ENCODE results near the gene SPATA45. TPM values are rescaled to one million over a fixed set of nuclear protein-coding genes. Genes with fewer than 3 reads are reported as not detected.

Gene SPATA45
- total and polyA plus RNA-seq, 2 of the 8 experiments (the other 6 are each of a cell fraction or from before 2014, with no cell fraction given), result 0.21 to 0.65 TPM

- ChIA-PET CTCF (ENCODE audit: partially characterized antibody) (interaction anchor here (0.8 to 1.9 kb wide), 3 partner anchors 8 to 11 kb away, joined by 3 to 7 read pairs (median 3); no protein-coding TSS in a partner anchor), POLR2A (ENCODE audit: partially characterized antibody) (interaction anchor here (1.0 to 1.3 kb wide), 2 partner anchors 8 to 11 kb away, joined by 3 to 4 read pairs; no protein-coding TSS in a partner anchor)
- Histone ChIP-seq H4K8ac (ENCODE audit: extremely low read depth, insufficient read depth, low read length) (no peak overlapping the region), H2BK15ac (ENCODE audit: low read length) (no peak overlapping the region), H4K20me1 (replicated peaks in 1 of 2; ENCODE audit: control insufficient read depth in 1 of 2, insufficient read depth in 2 of 2, low read length in 2 of 2) (no peaks in the 10 kb centered on the region), H3K23ac (ENCODE audit: insufficient read length) (no peak overlapping the region), H3K14ac (ENCODE audit: insufficient read length) (no peak overlapping the region), H3K23me2 (ENCODE audit: low read depth, low read length) (no peaks in the 10 kb centered on the region), H3K4me2 (ENCODE audit: insufficient read depth in 1 of 2, low read depth in 2 of 2, low read length in 2 of 2) (no peak overlapping the region), H4K5ac (ENCODE audit: insufficient read length, low read depth, low read length) (no peak overlapping the region), H2BK120ac (replicated peaks; ENCODE audit: low read depth, low read length) (no peak overlapping the region), H2AFZ (ENCODE audit: low read length) (no peak overlapping the region), H2BK20ac (ENCODE audit: low read length) (no peak overlapping the region), H2AK5ac (ENCODE audit: low read depth, low read length) (no peak overlapping the region), H2BK5ac (ENCODE audit: low read depth, low read length) (no peak overlapping the region), H3K79me1 (ENCODE audit: low read depth, low read length) (no peaks in the 10 kb centered on the region), H2BK12ac (ENCODE audit: low read depth, low read length) (no peak overlapping the region), H3K4ac (replicated peaks; ENCODE audit: insufficient read length, low read depth, low read length) (no peak overlapping the region), H3K56ac (replicated peaks; ENCODE audit: insufficient read length, low read depth, low read length) (no peak overlapping the region), H3K4me3 (ENCODE audit: extremely low read depth in 1 of 4, insufficient read depth in 2 of 4, low read depth in 3 of 4, low read length in 4 of 4) (no peak overlapping the region), H3K4me1 (replicated peaks in 1 of 4; ENCODE audit: control insufficient read depth in 3 of 4, insufficient read depth in 4 of 4, low read length in 3 of 4) (peaks cover 0 to 2% (median 0%) of the 10 kb centered on the region in 4 experiments; a peak in 1 of 7 replicates), H3K36me3 (ENCODE audit: control insufficient read depth in 2 of 4, insufficient read depth in 4 of 4, low read length in 3 of 4) (no peaks in the 10 kb centered on the region; a peak in 1 of 8 replicates), H3K27me3 (replicated peaks in 1 of 4; ENCODE audit: control insufficient read depth in 3 of 4, extremely low read depth in 1 of 4, insufficient read depth in 3 of 4, low read length in 3 of 4) (no peaks in the 10 kb centered on the region), H3K9ac (replicated peaks in 1 of 4; ENCODE audit: extremely low read depth in 1 of 4, low read depth in 3 of 4, low read length in 3 of 4) (no peak overlapping the region), H3K79me2 (ENCODE audit: control insufficient read depth in 1 of 2, insufficient read depth in 2 of 2, low read length in 2 of 2) (no peaks in the 10 kb centered on the region), H4K91ac (replicated peaks; ENCODE audit: insufficient read length, low read length) (no peak overlapping the region), H3K27ac (ENCODE audit: low read depth, low read length) (no peak overlapping the region), H3K18ac (ENCODE audit: extremely low read depth, low read length) (no peak overlapping the region), H3K9me3 (ENCODE audit: insufficient read depth in 2 of 2, low read depth in 1 of 2, low read length in 1 of 2) (no peaks in the 10 kb centered on the region)
- DNase-seq (ENCODE audit: low read depth in 1 of 2, low spot score in 2 of 2) (no peak), FAIRE-seq (no peak)
- TF ChIP-seq YY1 (IDR thresholded peaks at IDR 0.05; ENCODE audit: low read depth, low read length), result no peak
- no peak for TF ChIP-seq SUZ12 (IDR thresholded peaks at IDR 0.05; ENCODE audit: low read length)
- no peak for TF ChIP-seq ATF3 (IDR thresholded peaks at IDR 0.05; ENCODE audit: insufficient read depth, low read depth, low read length)
- TF ChIP-seq CEBPB (IDR thresholded peaks at IDR 0.05; ENCODE audit: low read depth, low read length), result no peak
- no peak for TF ChIP-seq GTF2F1 (IDR thresholded peaks at IDR 0.05; ENCODE audit: borderline replicate concordance, low read depth, low read length)
- TF ChIP-seq NANOG (IDR thresholded peaks at IDR 0.05; ENCODE audit: insufficient read depth, low read depth, low read length, poor library complexity, severe bottlenecking), result no peak
- no peak for TF ChIP-seq MAX (IDR thresholded peaks at IDR 0.05)
- no peak for TF ChIP-seq SP4 (IDR thresholded peaks at IDR 0.05; ENCODE audit: low read length)
- no peak for TF ChIP-seq CHD1 (IDR thresholded peaks at IDR 0.05; ENCODE audit: low read depth, low read length)
- no peak for TF ChIP-seq SAP30 (IDR thresholded peaks at IDR 0.05; ENCODE audit: insufficient read depth, insufficient replicate concordance, low read length)
- TF ChIP-seq BACH1 (IDR thresholded peaks at IDR 0.05; ENCODE audit: low read length), result no peak
- WGBS, 2 experiments (ENCODE audit: extremely low coverage in 1 of 2, insufficient coverage in 1 of 2, insufficient read length in 1 of 2, insufficient replicate concordance in 2 of 2, low coverage in 1 of 2, low lambda C conversion rate in 2 of 2, missing lambda C conversion rate in 1 of 2), result 95% methylated on average over 3 of the region's 3 CpGs; no CpG with 5 or more reads in 1 of the 2 experiments
Observed at GRCh38 chr1:212822956-212823355, 24.5 kb downstream of the SPATA45 start.

Measured in H1 (cell line).